ENCODE data around the gene TDP2.

GRCh38 chr6:24650365-24650764 lies 16.3 kb downstream of the TDP2 start:
- TF ChIP-seq CTCF (IDR thresholded peaks at IDR 0.05; ENCODE audit: poor library complexity, severe bottlenecking) (no peak), REST (IDR thresholded peaks at IDR 0.05; ENCODE audit: borderline replicate concordance) (no peak), EZH2 (IDR thresholded peaks at IDR 0.05; ENCODE audit: borderline replicate concordance, insufficient read depth, low read length, poor library complexity, severe bottlenecking) (no peak), POLR2AphosphoS5 (IDR thresholded peaks at IDR 0.05) (no peak), RAD21 (conservative IDR thresholded peaks at IDR 0.05) (no peak), SMC3 (conservative IDR thresholded peaks at IDR 0.05; ENCODE audit: poor library complexity) (no peak), TAF1 (IDR thresholded peaks at IDR 0.05; ENCODE audit: low read depth) (no peak)

Data from neural cell (in vitro differentiated cells).